Right hindlimb (tissue), 1 donor: ENCODE data around the gene CD47.
A peak's percentile ranks its signal among the peaks of the same experiment; 100 is the strongest.

Experiments
- DNase-seq: peaks from one replicate; pipeline ENCODE4 v3.0.0-alpha.2; 2018

CD47 gene

GRCh38 chr3:108114423-108115065 is 23.7 kb upstream of the CD47 start:
- no peak for DNase-seq

DNA sequence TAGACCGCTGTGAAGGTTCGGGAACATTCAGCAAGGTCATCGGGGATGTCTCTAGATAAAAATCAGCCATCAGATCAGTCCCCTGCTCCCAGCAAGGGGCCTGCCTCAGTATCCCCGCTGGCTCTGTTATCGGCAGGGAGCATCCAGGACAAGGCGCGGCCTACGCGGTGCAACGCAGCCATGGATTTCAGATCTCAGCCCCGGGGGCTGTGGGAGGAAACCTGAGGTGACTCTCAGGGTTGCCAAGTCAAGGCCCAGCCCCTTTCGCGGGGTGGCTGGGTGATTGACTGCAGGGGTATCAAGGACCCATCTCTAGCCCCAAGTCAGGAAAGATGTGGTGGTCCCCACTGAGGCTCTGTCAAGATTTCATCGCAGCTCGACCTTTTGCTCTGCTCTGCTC is 23.1 kb upstream of the CD47 start:
- DNase-seq: no peak

DNA sequence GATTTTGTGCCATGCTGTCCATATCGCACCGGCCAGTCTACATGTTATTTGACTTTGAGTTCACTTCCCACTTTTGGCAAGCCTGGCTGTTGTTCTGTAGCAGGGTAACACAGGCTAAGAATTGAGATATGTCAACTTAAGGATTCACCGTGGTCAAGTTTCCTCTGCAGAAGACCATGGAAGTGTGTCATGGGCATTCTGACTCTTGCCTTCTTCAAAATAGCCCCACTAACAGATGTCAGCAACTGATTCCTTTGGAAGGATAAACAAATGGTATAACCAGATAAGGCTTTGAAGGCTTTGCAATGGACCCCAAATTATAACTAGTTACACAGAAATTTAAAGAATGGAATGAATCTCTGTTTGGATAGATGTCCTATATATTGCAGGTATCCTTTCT is 20.1 kb upstream of the CD47 start:
- no peak for DNase-seq

- no peak for DNase-seq
Observed at GRCh38 chr3:108108416-108108815, 17.6 kb upstream of the CD47 start.

GRCh38 chr3:108106449-108106848 is 15.6 kb upstream of the CD47 start:
- DNase-seq: no peak

GRCh38 chr3:108106031-108106430 is 15.2 kb upstream of the CD47 start:
- DNase-seq: no peak

DNA sequence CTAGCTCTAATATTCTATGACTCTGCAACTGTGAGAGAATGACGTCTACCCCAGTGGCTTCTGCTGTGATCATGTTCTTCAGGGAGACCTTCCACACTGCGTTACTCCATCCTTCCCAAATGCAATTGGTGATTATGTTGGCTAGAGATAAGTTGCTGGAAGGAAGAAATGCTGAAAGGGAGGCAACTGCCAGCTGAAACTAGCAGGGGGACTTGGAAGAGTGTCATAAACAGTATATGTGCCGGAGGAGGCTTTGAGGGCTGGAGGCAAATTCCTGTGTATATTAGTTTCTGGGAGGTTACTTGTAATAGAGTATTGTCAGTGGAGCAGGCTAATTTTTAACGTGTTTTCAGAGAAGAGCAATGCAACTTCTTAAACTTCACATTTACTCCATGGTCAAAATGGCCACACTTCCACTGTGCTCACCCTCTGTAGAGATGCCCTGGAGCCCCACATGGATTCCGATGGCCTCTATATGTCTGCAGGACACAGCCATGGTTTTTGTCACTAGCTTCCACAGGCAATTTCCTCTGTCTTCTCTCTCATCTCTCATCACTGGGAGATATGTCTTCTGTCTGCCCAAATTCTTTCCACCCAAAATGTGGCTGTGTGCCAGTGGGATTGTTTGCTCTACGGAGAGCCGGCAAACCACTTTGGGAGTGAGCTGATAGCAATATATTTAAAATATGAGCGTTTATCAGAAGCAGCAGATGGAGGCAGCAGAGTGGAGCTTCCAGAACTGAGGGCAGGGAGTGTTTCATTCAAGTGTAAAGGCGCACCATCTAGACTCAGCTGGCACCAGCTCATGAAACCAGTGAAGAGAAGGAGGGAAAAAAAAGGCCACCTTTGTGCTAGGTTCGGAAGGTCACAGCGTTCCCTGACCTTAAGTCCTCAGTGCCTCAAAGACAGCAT is 13.3 kb upstream of the CD47 start:
- peak; percentile 40 for DNase-seq

DNA sequence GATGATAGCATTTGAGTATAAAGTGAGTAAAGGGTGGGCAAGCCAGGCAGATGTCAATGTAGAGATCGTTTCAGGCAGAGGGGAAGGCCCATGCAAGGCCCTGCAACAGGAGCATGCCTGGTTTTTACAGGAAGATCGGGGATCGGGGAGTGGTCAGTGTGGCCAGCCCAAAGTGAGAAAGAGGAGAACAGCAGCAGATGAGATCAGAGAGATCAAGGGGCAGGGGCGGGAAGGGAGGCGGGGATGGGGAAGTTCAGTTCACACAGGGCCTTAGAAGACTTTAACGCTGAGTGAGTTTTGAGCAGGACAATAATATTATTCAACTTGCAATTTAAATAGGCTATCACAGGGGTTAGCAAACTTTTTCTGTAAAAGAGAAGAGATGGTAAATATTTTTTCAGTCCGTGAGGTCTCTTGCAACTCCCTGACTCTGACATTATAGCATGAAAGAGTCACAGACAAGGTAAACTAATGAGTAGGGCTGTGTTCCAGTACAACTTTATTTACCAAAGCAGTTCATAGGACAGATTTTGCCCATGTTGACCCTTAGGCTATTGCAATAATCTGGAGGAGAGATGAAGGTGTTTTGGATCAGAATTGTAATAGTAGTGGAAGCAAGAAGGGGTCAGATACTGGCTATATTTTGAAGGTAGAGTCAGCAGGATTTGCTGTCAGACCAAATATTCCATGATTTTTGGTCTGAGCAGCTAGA is 12.4 kb upstream of the CD47 start:
- DNase-seq: no peak

- no peak for DNase-seq
Observed at GRCh38 chr3:108102420-108103039, 11.7 kb upstream of the CD47 start.

- no peak for DNase-seq
Observed at GRCh38 chr3:108100906-108101660, 10.3 kb upstream of the CD47 start.

DNA sequence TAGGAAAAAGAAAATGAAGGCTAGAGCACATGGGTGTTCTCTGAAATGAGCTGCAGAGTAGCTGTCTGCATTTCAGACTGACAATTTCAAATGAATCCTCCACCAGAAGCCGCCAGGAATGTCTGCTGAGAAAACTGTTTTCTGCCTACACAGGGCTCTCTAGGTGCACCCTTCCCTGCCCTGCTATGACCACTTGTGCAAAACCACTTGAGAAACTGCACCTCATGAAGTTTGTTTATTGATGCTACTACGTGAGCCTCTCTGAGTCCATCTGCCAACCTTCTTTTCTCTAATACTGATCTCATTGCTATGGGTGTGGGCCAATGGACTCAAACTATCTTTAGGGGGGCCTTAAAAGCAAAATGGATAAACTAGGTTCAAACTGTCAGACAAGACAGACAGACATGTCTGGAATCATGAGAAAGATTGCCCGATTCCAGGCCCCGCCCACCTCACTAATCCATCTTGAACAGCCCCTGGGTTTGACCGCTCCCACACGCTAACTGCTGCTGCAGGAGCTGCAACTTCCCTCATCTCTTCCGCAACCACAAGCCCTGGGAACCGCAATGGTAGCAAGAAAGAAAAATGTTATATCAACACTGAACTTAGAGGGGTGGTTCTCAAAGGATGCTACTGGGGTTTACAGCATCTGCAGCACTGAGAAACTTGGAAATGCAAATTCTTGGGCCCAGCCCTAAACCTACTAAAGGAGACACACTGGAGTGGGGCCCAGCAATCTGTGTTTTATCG is 9.0 kb upstream of the CD47 start:
- no peak for DNase-seq

DNA sequence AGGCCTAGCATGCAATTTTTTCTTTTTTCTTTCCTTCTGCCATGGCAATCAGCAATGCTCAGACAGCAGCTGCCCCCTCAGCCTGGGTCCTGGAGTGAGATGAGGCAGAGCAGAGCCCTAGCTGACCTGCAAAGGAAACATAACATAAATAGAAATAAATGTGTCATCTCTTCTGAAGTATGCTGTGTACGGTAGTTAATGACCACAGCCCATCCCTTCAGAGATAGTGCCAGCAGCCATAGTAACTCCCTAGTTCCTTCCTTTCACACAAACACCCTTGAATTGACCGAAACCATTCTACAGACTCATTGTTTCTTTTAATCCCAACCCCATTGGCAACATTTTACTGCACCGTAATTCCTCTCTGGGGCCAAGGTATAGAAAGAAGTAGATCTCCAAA is 8.4 kb upstream of the CD47 start:
- DNase-seq: no peak

DNA sequence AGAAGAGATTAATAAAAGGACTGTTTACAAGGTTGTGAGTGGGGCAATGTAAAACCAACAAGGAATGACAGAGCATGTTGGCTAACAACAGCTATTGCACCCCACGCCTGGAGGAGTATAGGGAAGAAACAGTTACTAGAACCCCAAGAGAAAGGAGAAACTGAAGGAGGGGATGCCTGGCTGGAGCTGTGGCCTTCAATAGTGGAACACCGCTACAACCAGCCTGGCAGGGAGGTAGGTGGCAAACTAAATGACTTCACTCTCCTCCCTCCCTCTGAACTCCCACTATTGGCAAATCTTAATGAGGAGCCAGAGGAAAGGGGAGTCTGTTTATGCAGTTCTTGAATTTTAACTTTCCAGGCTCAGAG is 7.2 kb upstream of the CD47 start:
- DNase-seq: no peak

DNA sequence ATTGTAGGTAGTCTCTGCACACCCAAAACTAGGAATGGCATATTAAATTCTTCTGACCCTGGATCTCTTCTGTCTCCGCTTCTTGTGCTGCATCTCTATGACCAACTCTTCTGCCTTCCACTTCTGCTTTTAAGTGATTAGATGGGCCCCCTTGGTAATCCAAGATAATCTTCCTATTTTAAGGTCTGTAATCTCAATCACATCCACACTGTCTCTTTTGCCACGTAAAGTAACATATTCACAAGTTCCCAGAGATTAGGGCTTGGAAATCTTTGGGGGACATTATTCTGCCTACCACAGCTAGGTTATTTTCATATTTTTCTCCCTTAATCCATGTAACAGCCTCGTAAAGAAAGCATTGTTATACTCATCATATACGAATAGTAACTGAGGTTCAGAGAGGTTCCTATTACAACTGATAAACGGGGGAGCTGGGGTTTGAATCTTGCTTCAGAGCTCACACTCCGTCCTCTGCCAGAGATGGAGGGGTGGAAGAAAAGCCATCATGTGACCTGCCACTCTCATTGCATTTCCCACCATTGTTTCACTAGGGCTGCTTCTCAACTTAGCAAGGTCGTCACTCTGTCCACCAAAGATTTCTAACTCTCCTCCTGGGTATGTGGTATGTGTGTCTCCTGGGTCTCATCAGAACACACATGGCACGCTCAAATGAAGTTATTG is 6.6 kb upstream of the CD47 start:
- no peak for DNase-seq

DNA sequence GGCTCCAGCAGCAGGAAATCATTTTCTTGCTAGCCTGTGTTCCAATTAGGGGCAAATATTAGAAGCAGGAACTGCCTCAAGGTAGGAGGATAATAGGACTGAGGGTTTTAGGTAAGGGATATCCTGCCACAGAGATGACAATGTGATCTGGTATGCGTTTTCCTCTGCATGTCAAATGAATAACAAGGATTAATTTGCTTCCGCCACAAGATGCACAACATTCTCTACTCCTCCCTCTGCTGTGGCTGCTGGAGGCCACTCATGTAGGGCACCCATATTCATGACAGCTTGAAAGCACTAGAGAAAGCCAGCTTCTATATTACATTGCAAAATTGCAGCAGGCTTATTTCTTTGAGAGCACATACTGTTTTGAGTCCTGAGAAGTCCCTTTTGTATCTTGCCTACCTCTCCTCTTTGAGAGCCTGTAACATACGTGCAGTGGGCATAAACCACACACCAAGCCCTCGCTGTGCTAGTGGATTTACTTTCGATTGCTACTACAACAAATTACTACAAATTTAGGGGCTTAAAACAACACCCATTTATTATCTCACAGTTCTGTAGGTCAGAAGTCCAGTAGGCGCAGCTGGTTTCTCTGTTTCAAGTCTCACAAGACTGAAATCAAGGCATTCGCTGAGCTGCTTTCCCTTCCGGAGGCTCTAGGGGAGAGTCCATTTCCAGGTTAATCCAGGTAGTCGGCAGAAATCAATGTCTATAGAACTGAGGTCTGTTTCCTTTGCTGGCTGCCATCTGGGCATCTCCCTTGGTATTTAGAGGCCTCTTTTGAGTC is 5.9 kb upstream of the CD47 start:
- DNase-seq: no peak

GRCh38 chr3:108093616-108094015 is 2.8 kb upstream of the CD47 start:
- DNase-seq: no peak

GRCh38 chr3:108093021-108093420 is 2.2 kb upstream of the CD47 start:
- no peak for DNase-seq

DNA sequence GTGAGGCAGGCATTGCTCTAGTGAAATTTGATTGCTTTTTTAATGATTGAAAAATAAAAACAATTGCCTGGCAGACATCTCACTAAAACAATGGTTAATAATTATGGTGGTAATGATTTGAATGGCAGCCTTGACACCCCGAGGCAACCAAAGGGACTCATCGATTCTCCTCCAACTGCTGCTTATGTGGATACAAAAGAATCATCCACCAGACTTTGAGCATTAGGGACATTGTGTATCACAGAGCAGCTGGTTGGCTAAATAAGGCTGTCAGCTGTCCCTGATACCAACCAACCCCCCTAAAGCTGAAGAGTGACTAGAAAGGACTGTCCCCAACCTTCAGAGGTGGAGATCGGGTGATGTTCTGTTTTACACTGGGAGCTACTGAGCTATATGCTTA is 1.7 kb upstream of the CD47 start:
- no peak for DNase-seq

DNA sequence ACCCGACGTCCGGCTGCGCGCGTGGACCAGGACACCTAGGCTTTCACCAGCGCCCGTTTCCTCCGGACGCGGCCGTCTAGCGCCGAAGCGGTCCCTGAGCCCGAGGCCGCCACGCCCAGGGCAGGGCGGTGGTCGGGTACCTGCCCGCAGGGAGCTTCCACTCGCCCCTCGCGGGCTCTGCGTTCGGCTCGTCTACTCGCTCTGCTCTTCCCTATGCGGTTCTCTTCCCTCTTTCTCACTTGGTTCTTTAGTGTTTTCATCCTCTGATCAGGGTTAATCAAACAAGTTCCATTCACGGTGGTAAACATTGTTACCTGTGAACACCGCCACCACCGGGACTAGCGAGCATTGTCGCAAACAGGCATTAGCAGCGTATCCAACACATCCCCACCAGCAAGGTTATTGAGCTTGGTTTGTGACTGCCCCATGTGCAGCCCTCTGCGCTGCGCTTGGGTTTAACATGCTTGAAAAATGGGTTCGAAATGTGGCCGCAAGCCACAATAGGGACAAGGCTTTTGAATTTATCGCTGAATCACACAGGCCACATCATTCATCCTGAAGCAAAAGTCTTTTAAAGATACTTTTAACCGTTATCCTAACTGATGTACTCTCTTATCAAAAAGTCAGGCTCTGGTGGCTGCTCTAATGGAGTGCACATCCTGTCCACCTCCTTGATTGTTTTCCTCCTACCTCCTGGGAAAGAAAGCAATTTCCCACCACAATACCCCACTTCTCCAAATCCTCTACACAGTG is 843 bp upstream of the CD47 start:
- no peak for DNase-seq
